HepG2 (cell line): Measurements from ENCODE around the gene WNK4. TPM values are rescaled to one million over a fixed set of nuclear protein-coding genes. Genes with fewer than 3 reads are reported as not detected.

Source experiments
- AGO2 ChIP-seq: fragments of 200-400 bp; formaldehyde crosslinking; optimal IDR thresholded peaks from 2 replicates; pipeline ENCODE3; 2017; ENCODE audit warnings: mild to moderate bottlenecking, low read depth, low read length, moderate library complexity
- ARNT2 ChIP-seq: sonication (generic); formaldehyde crosslinking; IDR thresholded peaks from 2 replicates; pipeline ENCODE4 v1.8.0; 2022; ENCODE audit warnings: mild to moderate bottlenecking, low read depth, missing genetic modification reagents, moderate library complexity
- ASH2L ChIP-seq: fragments of 300-600, 200-600 bp; sonication (generic); IDR thresholded peaks from 2 replicates; pipeline ENCODE4 v1.7.0; 2017; ENCODE audit warnings: low read depth, mild to moderate bottlenecking, moderate library complexity, mixed read lengths, low read length; ENCODE audit not compliant: insufficient read length
- BCLAF1 ChIP-seq: fragments of 450-650 bp; IDR thresholded peaks from 2 replicates; pipeline ENCODE4 v1.6.1; 2017; ENCODE audit warnings: mild to moderate bottlenecking
- DNMT3B ChIP-seq: conservative IDR thresholded peaks from 2 replicates; pipeline ENCODE4 v1.6.1; 2016; ENCODE audit warnings: missing biosample characterization, control low read depth
- FOXA1 ChIP-seq, 2 experiments: fragments of 450-650 bp in 1 of 2; sonication (generic) in 1 of 2; formaldehyde crosslinking in 1 of 2; IDR thresholded peaks; 2 replicates each; pipeline versions ENCODE4 v1.4.0 to v1.6.1; 2016 to 2020; ENCODE audit warnings: missing genetic modification reagents in 1 of 2
- GMEB2 ChIP-seq: IDR thresholded peaks from 2 replicates; pipeline ENCODE4 v1.6.1; 2016; ENCODE audit warnings: missing biosample characterization, missing genetic modification reagents, low read depth
- HOMEZ ChIP-seq: IDR thresholded peaks from 2 replicates; pipeline ENCODE4 v1.6.1; 2016; ENCODE audit warnings: low read depth
- IKZF1 ChIP-seq: fragments of 450-650 bp; IDR thresholded peaks from 2 replicates; pipeline ENCODE4 v1.7.1; 2016
- IRF1 ChIP-seq: sonication (generic); formaldehyde crosslinking; IDR thresholded peaks from 2 replicates; pipeline ENCODE4 v1.4.0; 2020; ENCODE audit warnings: low read depth, mild to moderate bottlenecking, missing genetic modification reagents
- JUND ChIP-seq: sonication (generic); formaldehyde crosslinking; IDR thresholded peaks from 2 replicates; pipeline ENCODE4 v1.8.0; 2022; ENCODE audit warnings: mild to moderate bottlenecking, missing genetic modification reagents
- KDM4B ChIP-seq: sonication (generic); formaldehyde crosslinking; IDR thresholded peaks from 2 replicates; pipeline ENCODE4 v1.4.0; 2020; ENCODE audit warnings: missing genetic modification reagents
- PHB2 ChIP-seq: fragments of 450-650 bp; IDR thresholded peaks from 2 replicates; pipeline ENCODE4 v1.6.1; 2018; ENCODE audit not compliant: partially characterized antibody
- PRPF4 ChIP-seq: fragments of 200-400 bp; formaldehyde crosslinking; IDR thresholded peaks from 2 replicates; pipeline ENCODE4 v1.6.1; 2016; ENCODE audit warnings: low read length, low read depth; ENCODE audit not compliant: poor library complexity, severe bottlenecking
- RARA ChIP-seq: IDR thresholded peaks from 2 replicates; pipeline ENCODE4 v1.6.1; 2016; ENCODE audit warnings: missing genetic modification reagents, missing compliant biosample characterization
- RFXANK ChIP-seq: IDR thresholded peaks from 2 replicates; pipeline ENCODE4 v1.6.1; 2016
- SMARCE1 ChIP-seq: fragments of 450-650 bp; IDR thresholded peaks from 2 replicates; pipeline ENCODE4 v1.6.1; 2017; ENCODE audit warnings: borderline replicate concordance
- SP1 ChIP-seq, 2 experiments: fragments of 450-650 bp in 1 of 2; sonication (generic) in 1 of 2; formaldehyde crosslinking in 1 of 2; IDR thresholded peaks; 2 replicates each; pipeline versions ENCODE4 v1.4.0 to v1.6.1; 2016 to 2020; ENCODE audit warnings: missing genetic modification reagents in 1 of 2
- TBP ChIP-seq: sonication (generic); formaldehyde crosslinking; IDR thresholded peaks from 2 replicates; pipeline ENCODE4 v1.5.0; 2020; ENCODE audit warnings: missing genetic modification reagents
- ZNF12 ChIP-seq: sonication (generic); formaldehyde crosslinking; IDR thresholded peaks from 2 replicates; pipeline ENCODE4 v1.5.0; 2020; ENCODE audit warnings: missing genetic modification reagents
- ZNF160 ChIP-seq: sonication (generic); formaldehyde crosslinking; IDR thresholded peaks from 2 replicates; pipeline ENCODE4 v1.8.0; 2022; ENCODE audit warnings: mild to moderate bottlenecking, inconsistent platforms, missing genetic modification reagents
- ZNF333 ChIP-seq: sonication (generic); formaldehyde crosslinking; IDR thresholded peaks from 2 replicates; pipeline ENCODE4 v1.4.0; 2020; ENCODE audit warnings: mild to moderate bottlenecking, missing genetic modification reagents, borderline replicate concordance
- ZNF619 ChIP-seq: sonication (generic); formaldehyde crosslinking; IDR thresholded peaks from 2 replicates; pipeline ENCODE4 v1.4.0; 2020; ENCODE audit warnings: mild to moderate bottlenecking, missing genetic modification reagents
- polyA plus RNA-seq, 8 experiments: library from polyadenylated mRNA; depleted of rRNA in 3 of 8; stranded (reverse) in 7 of 8; unstranded in 1 of 8; fragments of >200 nt; fragmentation: Illumina TruSeq in 4 of 8; extraction: Trizol in 4 of 8; gene quantifications; 2 replicates each; pipeline versions ENCODE4 v1.2.1 to v1.2.3, GENCODE V29; 2011 to 2016; ENCODE audit warnings: low read depth in 4 of 8, missing spikeins in 1 of 8, mixed read lengths in 1 of 8; ENCODE audit not compliant: insufficient read depth in 1 of 8
- total RNA-seq, 5 experiments: library from RNA; depleted of rRNA; stranded (reverse); fragments of >200 nt; fragmentation: Illumina TruSeq; extraction: Trizol; gene quantifications; 2 replicates each; pipeline ENCODE4 v1.2.3, GENCODE V29; 2016; ENCODE audit warnings: low read depth in 1 of 5

WNK4 gene
- total and polyA plus RNA-seq, 2 of the 13 experiments (the other 11 are each of a cell fraction or from before 2014, with no cell fraction given): 2.7 to 13.7 TPM

GRCh38 chr17:42773290-42774035 lies 6.9 kb upstream of the WNK4 start, which contains the start of gene VPS25 (continued):
- TF ChIP-seq DNMT3B (CRISPR knock-in tag) (peak; percentile 93), PRPF4 (no peak), SMARCE1 (no peak), SP1 (IDR thresholded peaks at IDR 0.05) (no peak), SP1 (CRISPR knock-in tag; IDR thresholded peaks at IDR 0.05) (peak; percentile 80; the same call in 1 of the 2 replicates), AGO2 (peak; percentile 90), TBP (CRISPR knock-in tag) (0 out of 2 replicates have a peak, but pooled peaks have one; percentile 56), GMEB2 (CRISPR knock-in tag) (peak; percentile 47; the same call in 1 of the 2 replicates), RFXANK (CRISPR knock-in tag) (peak; percentile 46), IKZF1 (no peak), RARA (peak; percentile 71), ZNF619 (peak; percentile 74), ZNF12 (CRISPR knock-in tag) (peak; percentile 74), JUND (CRISPR knock-in tag) (peak; percentile 62; the same call in 1 of the 2 replicates), HOMEZ (peak; percentile 85), IRF1 (CRISPR knock-in tag) (0 out of 2 replicates have a peak, but pooled peaks have one; percentile 53), FOXA1 (IDR thresholded peaks at IDR 0.05) (no peak), FOXA1 (CRISPR knock-in tag; IDR thresholded peaks at IDR 0.05) (peak; percentile 35; the same call in 1 of the 2 replicates), ZNF160 (CRISPR knock-in tag) (peak; percentile 91), KDM4B (peak; percentile 90), ARNT2 (CRISPR knock-in tag) (no peak; the same call in 1 of the 2 replicates), ZNF333 (CRISPR knock-in tag) (0 out of 2 replicates have a peak, but pooled peaks have one; percentile 15), BCLAF1 (no peak), PHB2 (no peak), ASH2L (peak; percentile 98)
